K562 (cell line): ENCODE data around the gene YARS1. TPM values are rescaled to one million over a fixed set of nuclear protein-coding genes. Genes with fewer than 3 reads are reported as not detected.

Experiments
- ATF1 ChIP-seq, 2 experiments: fragments of 450-650 bp in 1 of 2; IDR thresholded peaks; 2 replicates each; pipeline ENCODE4 v1.6.1; 2016; ENCODE audit warnings: missing compliant biosample characterization in 1 of 2, missing genetic modification characterization in 1 of 2
- CHD1 ChIP-seq: fragments of 200-600 bp; sonication (generic); IDR thresholded peaks from one replicate; pipeline ENCODE4 v1.6.1; 2012; ENCODE audit warnings: mild to moderate bottlenecking, moderate library complexity, low read length, inconsistent platforms
- CREB1 ChIP-seq, 2 experiments: sonication (generic) in 1 of 2; formaldehyde crosslinking in 1 of 2; IDR thresholded peaks; 2 replicates each; pipeline versions ENCODE4 v1.6.1 to v1.8.0; 2012 to 2022; ENCODE audit warnings: inconsistent platforms in 1 of 2, mild to moderate bottlenecking in 1 of 2, missing genetic modification reagents in 1 of 2, moderate library complexity in 1 of 2
- KDM5B ChIP-seq: fragments of 200-600 bp; sonication (generic); IDR thresholded peaks from 2 replicates; pipeline ENCODE4 v1.6.1; 2012; ENCODE audit warnings: low read depth, mild to moderate bottlenecking, moderate library complexity, low read length, control low read depth, inconsistent platforms; ENCODE audit not compliant: insufficient replicate concordance
- NR2C2 ChIP-seq, 2 experiments: fragments of 200-800 bp in 1 of 2; sonication (Bioruptor generic) in 1 of 2; sonication (generic) in 1 of 2; formaldehyde crosslinking in 1 of 2; IDR thresholded peaks; 2 replicates each; pipeline versions ENCODE4 v1.6.1 to v1.8.0; 2016 to 2022; ENCODE audit warnings: mild to moderate bottlenecking in 1 of 2, missing compliant biosample characterization in 1 of 2, missing genetic modification characterization in 1 of 2, missing genetic modification reagents in 1 of 2
- RAD21 ChIP-seq, 2 experiments: fragments of 250-450 bp in 1 of 2; fragments of 450-650 bp in 1 of 2; sonication (Bioruptor Pico) in 1 of 2; formaldehyde crosslinking in 1 of 2; IDR thresholded peaks in 1 of 2; conservative IDR thresholded peaks in 1 of 2; 2 replicates each; pipeline versions ENCODE4 v1.4.0 to v1.8.0; 2020 to 2022; ENCODE audit warnings: mild to moderate bottlenecking in 2 of 2, moderate library complexity in 1 of 2
- SPI1 ChIP-seq: IDR thresholded peaks from 2 replicates; pipeline ENCODE4 v1.6.1; 2011; ENCODE audit warnings: low read depth, low read length, control low read depth, borderline replicate concordance
- ZBTB1 ChIP-seq: sonication (generic); formaldehyde crosslinking; IDR thresholded peaks from 2 replicates; pipeline ENCODE4 v1.8.1; 2023; ENCODE audit warnings: missing genetic modification reagents, low read depth, mild to moderate bottlenecking, borderline replicate concordance
- ZBTB17 ChIP-seq: fragments of 450-650 bp; formaldehyde crosslinking; IDR thresholded peaks from 2 replicates; pipeline ENCODE4 v1.4.0; 2020; ENCODE audit warnings: mild to moderate bottlenecking
- ZBTB7A ChIP-seq: IDR thresholded peaks from 2 replicates; pipeline ENCODE4 v1.6.1; 2011; ENCODE audit warnings: low read depth, mild to moderate bottlenecking, low read length, moderate library complexity, borderline replicate concordance; ENCODE audit not compliant: control insufficient read depth
- ZNF217 ChIP-seq: sonication (generic); formaldehyde crosslinking; IDR thresholded peaks from 2 replicates; pipeline ENCODE4 v1.8.0; 2022; ENCODE audit warnings: mild to moderate bottlenecking, missing genetic modification reagents
- ZNF395 ChIP-seq: fragments of 200-800 bp; sonication (Bioruptor generic); IDR thresholded peaks from 2 replicates; pipeline ENCODE4 v1.6.1; 2017; ENCODE audit warnings: missing genetic modification characterization, missing compliant biosample characterization
- ZZZ3 ChIP-seq: fragments of 450-650 bp; IDR thresholded peaks from 2 replicates; pipeline ENCODE4 v1.6.1; 2016; ENCODE audit warnings: antibody characterized with exemption, mild to moderate bottlenecking, moderate library complexity
- polyA plus RNA-seq, 8 experiments: library from polyadenylated mRNA; depleted of rRNA in 4 of 8; stranded (reverse) in 5 of 8; unstranded in 3 of 8; fragments of >200 nt; fragmentation: Nextera tagmentation in 2 of 8; fragmentation: Illumina TruSeq in 1 of 8; extraction: Ambion mirVana in 2 of 8; extraction: Trizol in 1 of 8; gene quantifications; 2 replicates each; pipeline versions ENCODE4 v1.2.1 to v1.2.3, GENCODE V29; 2011 to 2014; ENCODE audit warnings: inconsistent platforms in 1 of 8, missing spikeins in 1 of 8
- total RNA-seq, 7 experiments: library from RNA; depleted of rRNA in 6 of 7; stranded (reverse); fragments of >200 nt in 6 of 7; fragmentation: Illumina TruSeq in 2 of 7; extraction: Trizol in 2 of 7; gene quantifications; 2 replicates each; pipeline versions ENCODE4 v1.2.1 to v1.2.3, GENCODE V29; 2011 to 2021; ENCODE audit warnings: low replicate concordance in 1 of 7

YARS1 gene
- total and polyA plus RNA-seq, 9 of the 15 experiments (the other 6 are each of a cell fraction or from before 2014, with no cell fraction given), result 66.2 to 336 (median 201) TPM

DNA sequence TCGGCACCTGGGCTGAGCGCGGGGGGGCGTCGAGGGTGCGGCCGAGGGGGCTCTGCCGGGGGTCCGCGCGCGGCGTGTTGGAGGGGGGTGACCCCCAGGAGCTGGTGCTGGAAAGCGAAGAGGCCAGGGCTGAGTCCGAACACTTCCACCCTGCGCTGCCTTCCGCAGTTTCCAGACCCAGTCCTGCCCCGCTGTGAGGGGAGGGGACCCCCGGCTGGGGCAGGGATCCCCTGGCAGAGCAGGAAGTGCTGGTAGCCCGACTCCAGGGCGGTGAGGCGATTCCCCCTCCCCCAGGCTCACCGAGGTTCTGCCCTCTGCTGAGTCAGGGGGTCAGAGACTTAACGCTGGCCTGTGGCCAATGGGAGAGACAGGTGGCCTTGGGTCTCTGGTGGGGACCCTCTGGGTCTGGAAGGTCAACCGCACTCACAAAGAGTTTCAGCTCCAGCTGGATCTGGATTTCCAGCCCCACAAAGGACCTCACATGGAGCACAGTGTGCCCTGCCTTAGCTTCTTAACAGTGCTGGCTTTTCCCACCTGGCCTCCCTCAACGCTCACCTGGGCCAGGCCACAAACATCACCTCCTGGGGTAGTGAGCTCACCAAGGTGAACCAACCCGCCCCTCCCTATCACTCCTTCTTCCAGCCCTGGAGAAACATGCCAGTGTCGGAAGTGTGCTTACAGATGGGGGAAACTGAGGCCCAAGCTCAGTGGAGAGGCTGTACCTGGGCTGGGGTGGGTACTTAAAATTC is 74.8 kb downstream of the YARS1 start (continued):
- TF ChIP-seq CREB1 (IDR thresholded peaks at IDR 0.05) (no peak), CREB1 (CRISPR knock-in tag; IDR thresholded peaks at IDR 0.05) (0 out of 2 replicates have a peak, but pooled peaks have one; percentile 4), CHD1 (peak; percentile 48), RAD21 (CRISPR knock-in tag; conservative IDR thresholded peaks at IDR 0.05 in 1 of 2, IDR thresholded peaks at IDR 0.05 in 1 of 2) (0 out of 4 replicates have a peak, but pooled peaks of 1 of the 2 experiments have one; percentile 8), ZBTB1 (peak; percentile 1; the same call in 1 of the 2 replicates), KDM5B (peak; percentile 8), SPI1 (peak; percentile 20; the same call in 1 of the 2 replicates), ZNF395 (CRISPR knock-in tag) (0 out of 2 replicates have a peak, but pooled peaks have one; percentile 71), ZBTB7A (peak; percentile 80), ZBTB17 (CRISPR knock-in tag) (0 out of 2 replicates have a peak, but pooled peaks have one; percentile 31), ZNF217 (CRISPR knock-in tag) (no peak), ZZZ3 (no peak), NR2C2 (CRISPR knock-in tag; IDR thresholded peaks at IDR 0.05) (no peak), NR2C2 (tag; IDR thresholded peaks at IDR 0.05) (peak; percentile 70), ATF1 (CRISPR knock-in tag; IDR thresholded peaks at IDR 0.05) (no peak), ATF1 (tag; IDR thresholded peaks at IDR 0.05) (no peak)
